ENCODE measurements around the gene PLD2.
A peak's percentile ranks its signal among the peaks of the same experiment; 100 is the strongest.

The PLD2 gene

DNA sequence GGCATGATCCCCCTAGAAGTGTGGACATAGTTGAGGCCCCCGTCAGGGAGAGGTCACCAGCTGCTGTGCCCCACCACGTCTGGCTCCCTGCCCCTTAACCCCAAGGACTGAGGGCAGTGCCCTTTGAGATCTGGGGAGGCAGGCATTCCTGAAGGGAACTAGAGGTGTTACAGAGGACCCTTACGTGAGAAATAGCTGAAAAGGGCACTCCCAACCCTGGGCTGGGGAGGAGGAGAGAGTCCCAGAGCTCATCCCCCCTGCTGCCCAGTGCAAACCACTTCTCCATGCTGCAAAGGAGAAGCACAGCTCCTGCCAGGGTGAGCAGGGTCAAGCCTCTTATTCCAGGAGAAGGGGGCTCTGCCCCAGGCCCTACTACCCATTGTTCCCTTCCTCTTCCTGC, 15.9 kb downstream of the PLD2 start:
- no peak overlapping the region for H3K27ac ChIP-seq
- TF ChIP-seq, protein P1, sequence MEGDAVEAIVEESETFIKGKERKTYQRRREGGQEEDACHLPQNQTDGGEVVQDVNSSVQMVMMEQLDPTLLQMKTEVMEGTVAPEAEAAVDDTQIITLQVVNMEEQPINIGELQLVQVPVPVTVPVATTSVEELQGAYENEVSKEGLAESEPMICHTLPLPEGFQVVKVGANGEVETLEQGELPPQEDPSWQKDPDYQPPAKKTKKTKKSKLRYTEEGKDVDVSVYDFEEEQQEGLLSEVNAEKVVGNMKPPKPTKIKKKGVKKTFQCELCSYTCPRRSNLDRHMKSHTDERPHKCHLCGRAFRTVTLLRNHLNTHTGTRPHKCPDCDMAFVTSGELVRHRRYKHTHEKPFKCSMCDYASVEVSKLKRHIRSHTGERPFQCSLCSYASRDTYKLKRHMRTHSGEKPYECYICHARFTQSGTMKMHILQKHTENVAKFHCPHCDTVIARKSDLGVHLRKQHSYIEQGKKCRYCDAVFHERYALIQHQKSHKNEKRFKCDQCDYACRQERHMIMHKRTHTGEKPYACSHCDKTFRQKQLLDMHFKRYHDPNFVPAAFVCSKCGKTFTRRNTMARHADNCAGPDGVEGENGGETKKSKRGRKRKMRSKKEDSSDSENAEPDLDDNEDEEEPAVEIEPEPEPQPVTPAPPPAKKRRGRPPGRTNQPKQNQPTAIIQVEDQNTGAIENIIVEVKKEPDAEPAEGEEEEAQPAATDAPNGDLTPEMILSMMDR (IDR thresholded peaks at IDR 0.05): no peak
- no peak for TF ChIP-seq ZFX (IDR thresholded peaks at IDR 0.05; ENCODE audit: borderline replicate concordance)

DNA sequence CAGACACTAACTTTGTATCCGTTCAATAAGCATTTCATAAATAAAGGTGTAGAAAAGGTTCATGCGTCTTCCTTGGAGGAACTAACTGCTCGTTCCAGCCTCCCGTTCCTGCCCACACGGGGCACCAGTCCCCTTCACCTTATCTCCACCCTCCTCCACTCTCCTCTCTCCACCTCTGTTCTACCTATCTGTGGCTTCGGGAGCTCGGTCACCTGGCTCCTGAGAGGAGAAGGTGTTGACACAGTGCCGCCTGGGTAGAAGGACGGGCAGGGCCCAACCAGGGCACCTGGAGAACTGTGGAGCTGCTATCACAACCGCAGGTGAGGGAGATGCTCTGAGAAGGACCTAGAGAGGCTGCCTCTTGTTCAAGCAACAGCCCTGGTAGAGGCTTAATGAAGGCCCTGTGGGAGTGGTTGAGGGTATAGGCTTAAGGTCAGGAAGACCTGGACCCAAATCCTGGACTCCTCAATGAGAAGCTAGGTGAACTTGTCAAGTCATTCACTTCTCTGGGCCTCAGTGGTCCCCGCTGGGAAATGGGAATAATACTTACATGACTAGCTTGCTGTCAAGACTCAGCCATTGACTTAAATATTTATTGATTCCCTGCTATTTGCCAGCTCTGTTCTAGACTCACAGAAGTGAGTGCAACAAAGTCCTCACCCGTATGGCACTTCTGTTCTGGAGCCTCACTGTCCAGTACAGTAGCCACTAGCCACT, 16.6 kb downstream of the PLD2 start:
- TF ChIP-seq ZFX (IDR thresholded peaks at IDR 0.05; ENCODE audit: borderline replicate concordance): no peak
- TF ChIP-seq, protein P1 (IDR thresholded peaks at IDR 0.05): no peak
- H3K27ac ChIP-seq: no peak overlapping the region

DNA sequence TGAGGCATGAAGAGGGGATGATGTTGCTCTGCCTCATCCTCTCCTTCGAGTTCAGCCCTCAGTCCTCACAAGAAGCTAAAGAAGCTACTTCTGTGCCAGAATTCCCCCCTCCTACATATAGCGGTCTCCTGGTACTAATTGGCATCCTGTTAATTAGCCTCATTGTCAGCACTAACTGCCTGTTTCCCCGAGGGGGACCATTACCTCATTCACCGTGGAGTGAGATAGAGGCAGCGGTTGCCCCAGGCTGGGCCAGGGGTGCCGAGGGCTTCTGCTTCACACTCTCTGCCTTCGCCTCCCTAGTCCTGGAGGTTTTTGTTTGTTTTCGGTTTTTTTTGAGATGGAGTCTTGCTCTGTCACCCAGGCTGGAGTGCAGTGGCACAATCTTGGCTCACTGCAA, 20.4 kb downstream of the PLD2 start:
- H3K27ac ChIP-seq: no peak overlapping the region
- no peak for TF ChIP-seq ZFX (IDR thresholded peaks at IDR 0.05; ENCODE audit: borderline replicate concordance)
- TF ChIP-seq, protein P1 (IDR thresholded peaks at IDR 0.05): no peak

DNA sequence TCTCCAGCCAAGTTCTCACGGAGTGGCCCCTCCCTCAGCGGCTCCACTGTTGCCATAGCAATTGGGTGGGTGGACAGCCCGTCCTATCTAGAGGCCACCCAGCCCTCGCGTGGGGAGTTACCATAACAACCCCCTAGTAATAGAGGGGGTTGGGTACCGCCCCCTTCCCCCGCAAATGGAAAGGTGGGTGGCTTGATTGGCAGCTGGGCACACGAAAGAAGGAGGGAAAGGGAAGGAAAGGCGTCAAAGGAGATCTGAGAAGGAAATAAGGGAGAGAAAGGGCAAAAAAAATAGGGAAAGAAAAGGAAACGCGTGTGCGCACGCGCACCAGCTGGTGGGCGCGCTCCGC, 25.9 kb downstream of the PLD2 start:
- peak overlapping the region; percentile 79 for H3K27ac ChIP-seq

DNA sequence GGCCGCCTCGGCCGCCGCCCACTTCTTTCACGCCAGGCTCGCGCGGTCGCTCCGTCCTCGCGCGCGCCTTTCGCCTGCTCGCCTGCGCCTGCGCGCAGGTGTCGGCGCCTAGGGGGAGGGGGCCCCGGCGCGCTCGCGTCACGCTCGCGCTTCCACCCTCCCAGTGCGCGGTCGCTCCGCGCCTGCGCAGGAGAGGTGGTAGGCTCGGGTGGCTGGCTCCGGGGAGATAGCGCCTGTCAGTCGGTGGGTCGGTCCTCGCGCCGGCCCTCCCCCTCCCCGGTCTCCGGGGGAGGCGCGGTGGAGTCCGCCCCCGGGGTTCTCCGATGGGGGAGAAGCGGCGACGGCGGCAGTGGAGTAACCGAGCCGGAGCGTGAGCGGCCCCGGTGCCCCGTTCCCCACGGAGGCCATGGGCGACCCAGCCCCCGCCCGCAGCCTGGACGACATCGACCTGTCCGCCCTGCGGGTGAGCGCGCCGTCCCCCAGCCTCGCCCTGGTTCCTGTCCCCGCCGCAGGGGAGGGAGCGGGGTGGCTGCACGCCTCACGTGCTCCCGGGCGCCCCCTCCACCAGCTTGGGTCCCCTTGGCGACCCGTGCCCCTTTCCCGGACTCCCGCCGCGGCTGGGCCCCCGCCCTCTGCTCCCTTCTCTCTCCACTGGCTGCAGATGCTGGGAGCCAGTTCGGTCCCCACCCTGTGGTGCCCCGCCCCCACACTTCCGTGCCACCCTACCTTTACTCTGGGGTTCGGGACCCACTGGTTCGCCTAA, 26.4 kb downstream of the PLD2 start, which contains the start of gene MINK1:
MINK1 (plus strand) TSS at position 163 of the 763 bp plus-strand sequence; CDS start at position 407, 244 bp downstream.
- TF ChIP-seq ZFX (IDR thresholded peaks at IDR 0.05; ENCODE audit: borderline replicate concordance): no peak
- TF ChIP-seq, protein P1 (IDR thresholded peaks at IDR 0.05): no peak
- H3K27ac ChIP-seq: peak within 1 kb of the TSS; percentile 79

DNA sequence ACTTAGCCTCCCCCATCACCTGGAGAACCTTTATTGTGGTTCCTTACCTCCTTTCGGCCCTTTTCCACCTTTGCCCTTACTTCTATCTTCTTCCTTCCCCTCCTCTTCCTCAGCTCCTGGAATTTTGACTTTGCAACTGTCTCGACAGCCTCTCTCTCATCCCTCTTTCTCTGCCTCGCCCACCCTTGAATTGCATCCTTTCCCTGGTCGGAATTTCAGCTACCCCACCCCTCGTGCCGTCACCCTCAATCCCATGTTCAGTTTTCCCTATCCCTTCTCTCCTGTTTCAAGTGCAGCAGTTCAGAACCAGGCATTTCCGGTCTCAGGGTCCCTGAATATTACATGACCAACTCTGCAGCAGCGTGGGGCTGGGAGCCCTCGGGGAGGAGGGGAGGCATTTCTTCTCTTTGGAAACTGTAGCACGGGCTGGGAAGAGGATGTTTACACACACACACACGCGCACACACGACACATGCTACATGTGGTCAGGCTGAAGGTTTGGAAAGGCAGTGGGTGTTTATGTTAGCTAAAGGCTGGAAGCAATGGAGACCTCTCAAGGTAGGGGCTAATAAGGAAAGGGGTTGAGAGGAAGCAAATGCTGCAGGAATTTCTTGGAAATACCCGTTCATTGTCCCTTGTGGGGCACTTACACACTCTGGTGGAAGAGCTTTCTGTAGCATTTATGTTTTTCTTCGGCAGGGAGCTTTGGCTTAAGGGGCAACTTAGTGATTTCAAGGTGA, 27.2 kb downstream of the PLD2 start:
- TF ChIP-seq ZFX (IDR thresholded peaks at IDR 0.05; ENCODE audit: borderline replicate concordance): no peak
- TF ChIP-seq, protein P1 (IDR thresholded peaks at IDR 0.05): no peak
- peak overlapping the region; percentile 79 for H3K27ac ChIP-seq

DNA sequence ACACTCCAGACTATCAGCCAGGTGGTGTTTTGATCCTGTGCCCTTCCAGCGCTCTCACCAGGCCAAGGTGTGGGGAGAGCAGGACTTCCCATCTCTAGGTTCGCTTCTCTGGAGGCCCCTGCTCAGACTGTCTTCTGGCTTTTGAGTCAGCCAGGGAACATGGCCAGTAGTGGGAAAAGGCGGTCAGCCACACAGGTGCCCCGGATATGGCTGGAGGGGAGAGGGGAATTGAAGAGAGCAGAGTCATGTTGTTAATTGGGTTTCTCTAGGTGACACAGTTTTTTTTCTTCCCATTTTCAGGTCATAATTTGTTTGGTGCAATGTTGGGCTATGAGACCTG, 27.7 kb downstream of the PLD2 start:
- peak overlapping the region; percentile 79 for H3K27ac ChIP-seq

More for the DNA sequence above, 27.7 kb downstream of the PLD2 start:
- no peak for TF ChIP-seq ZFX (IDR thresholded peaks at IDR 0.05; ENCODE audit: borderline replicate concordance)
- TF ChIP-seq, protein P1 (IDR thresholded peaks at IDR 0.05): no peak

All from 22Rv1 (cell line).